GM21528 (cell line): ENCODE data around the gene ZC3H13.

ENCODE experiments used
- ATAC-seq: cut with Tn5 transposase; IDR thresholded peaks from one replicate; pipeline ENCODE4 v1.9.1; 2021; ENCODE audit warnings: mild to moderate bottlenecking, moderate library complexity; ENCODE audit not compliant: unreplicated experiment, low FRiP score

The ZC3H13 gene

GRCh38 chr13:46052319-46053161, at the start of gene ZC3H13:
Gene ZC3H13, minus strand, starts transcription at chr13:46052746. Its CDS starts 7,239 bp downstream, at chr13:46045507.
- ATAC-seq, result peak; percentile 99

- ATAC-seq, result no peak
Measured at GRCh38 chr13:46102255-46102605, 49.7 kb upstream of the ZC3H13 start.

- no peak for ATAC-seq
Measured at GRCh38 chr13:46101484-46102254, 49.1 kb upstream of the ZC3H13 start.

GRCh38 chr13:46101002-46101401, 48.5 kb upstream of the ZC3H13 start:
- ATAC-seq, result no peak

- no peak for ATAC-seq
Measured at GRCh38 chr13:46100191-46100815, 47.8 kb upstream of the ZC3H13 start.

- ATAC-seq, result no peak
Measured at GRCh38 chr13:46097663-46098062, 45.1 kb upstream of the ZC3H13 start.

- no peak for ATAC-seq
Measured at GRCh38 chr13:46097015-46097414, 44.5 kb upstream of the ZC3H13 start.

GRCh38 chr13:46094478-46094877, 41.9 kb upstream of the ZC3H13 start:
- no peak for ATAC-seq

- no peak for ATAC-seq
Measured at GRCh38 chr13:46088821-46089562, 36.4 kb upstream of the ZC3H13 start.

- ATAC-seq, result no peak
Measured at GRCh38 chr13:46087481-46087880, 34.9 kb upstream of the ZC3H13 start.

GRCh38 chr13:46086985-46087384, 34.4 kb upstream of the ZC3H13 start:
- ATAC-seq, result no peak

GRCh38 chr13:46086421-46086922, 33.9 kb upstream of the ZC3H13 start:
- ATAC-seq, result no peak

GRCh38 chr13:46085737-46086136, 33.2 kb upstream of the ZC3H13 start:
- no peak for ATAC-seq

GRCh38 chr13:46082324-46082723, 29.8 kb upstream of the ZC3H13 start:
- ATAC-seq, result no peak

GRCh38 chr13:46079770-46080169, 27.2 kb upstream of the ZC3H13 start:
- no peak for ATAC-seq

- no peak for ATAC-seq
Measured at GRCh38 chr13:46077265-46077664, 24.7 kb upstream of the ZC3H13 start.

- no peak for ATAC-seq
Measured at GRCh38 chr13:46076827-46077226, 24.3 kb upstream of the ZC3H13 start.

GRCh38 chr13:46075811-46076210, 23.3 kb upstream of the ZC3H13 start:
- no peak for ATAC-seq

- ATAC-seq, result peak; percentile 90
Measured at GRCh38 chr13:46071590-46072249, 19.2 kb upstream of the ZC3H13 start.

- ATAC-seq, result no peak
Measured at GRCh38 chr13:46063292-46063691, 10.7 kb upstream of the ZC3H13 start.
